IPS-18c (cell line): Measurements from ENCODE around the gene FRMPD4.
"Not testable (repeated sequence)": the region's sequence is repeated elsewhere in the genome, so short reads cannot be mapped to it uniquely, and the experiment has no call there.

Source experiments
- H3K4me3 ChIP-seq: 2 replicates; pipeline ENCODE4 v1.7.0; 2013; ENCODE audit warnings: low read depth, mild to moderate bottlenecking, low read length, moderate library complexity; ENCODE audit not compliant: insufficient read depth
- H3K9me3 ChIP-seq: one replicate; pipeline ENCODE4 v1.6.1; 2013; ENCODE audit warnings: mild to moderate bottlenecking, low read length, moderate library complexity; ENCODE audit not compliant: control insufficient read depth, insufficient read depth

Gene FRMPD4

GRCh38 chrX:12494400-12495138, 356.3 kb downstream of the FRMPD4 start:
- peaks cover 4% of the 10 kb centered on the region for H3K9me3 ChIP-seq
- H3K4me3 ChIP-seq = no peak overlapping the region

GRCh38 chrX:12496343-12496742, 358.1 kb downstream of the FRMPD4 start:
- Histone ChIP-seq H3K9me3 (peaks cover 4% of the 10 kb centered on the region), H3K4me3 (no peak overlapping the region)

DNA sequence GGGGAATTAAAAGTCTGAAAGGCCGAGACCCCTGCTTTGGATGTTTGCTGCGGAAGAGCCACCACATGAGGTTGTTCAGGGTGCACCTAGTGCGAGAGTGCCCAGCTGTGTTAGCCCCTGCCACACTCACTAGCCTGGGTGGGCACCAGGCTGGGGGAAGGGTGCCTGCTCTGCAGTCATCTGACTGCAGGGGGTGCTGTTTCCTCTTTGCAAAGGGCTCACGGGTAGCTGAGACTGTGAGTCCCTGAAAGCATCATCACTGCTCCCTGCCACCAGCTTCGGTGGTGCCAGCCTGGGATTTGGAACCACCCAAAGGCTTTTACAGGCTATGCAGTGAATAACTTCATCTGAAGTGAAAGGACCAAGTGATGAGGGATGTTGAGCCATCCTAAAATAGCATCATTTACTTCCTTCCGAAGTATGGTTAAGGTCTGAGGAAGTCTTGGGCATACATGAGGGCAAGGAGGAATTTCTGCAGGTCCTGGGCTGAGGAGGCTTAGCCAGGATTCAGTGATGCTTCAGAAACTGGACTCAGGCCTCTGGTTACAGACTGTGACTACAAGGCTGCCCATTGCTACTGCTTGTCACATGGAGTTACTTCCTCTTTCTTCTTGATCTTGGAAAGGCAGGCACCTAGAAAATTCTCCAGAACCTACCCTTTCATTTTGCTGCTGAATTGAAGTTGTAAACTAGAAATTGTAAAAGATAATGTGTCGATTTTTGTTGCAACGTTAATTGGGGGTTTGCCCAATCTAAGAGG, 359.7 kb downstream of the FRMPD4 start:
- peaks cover 7% of the 10 kb centered on the region for H3K9me3 ChIP-seq
- H3K4me3 ChIP-seq = no peak overlapping the region

DNA sequence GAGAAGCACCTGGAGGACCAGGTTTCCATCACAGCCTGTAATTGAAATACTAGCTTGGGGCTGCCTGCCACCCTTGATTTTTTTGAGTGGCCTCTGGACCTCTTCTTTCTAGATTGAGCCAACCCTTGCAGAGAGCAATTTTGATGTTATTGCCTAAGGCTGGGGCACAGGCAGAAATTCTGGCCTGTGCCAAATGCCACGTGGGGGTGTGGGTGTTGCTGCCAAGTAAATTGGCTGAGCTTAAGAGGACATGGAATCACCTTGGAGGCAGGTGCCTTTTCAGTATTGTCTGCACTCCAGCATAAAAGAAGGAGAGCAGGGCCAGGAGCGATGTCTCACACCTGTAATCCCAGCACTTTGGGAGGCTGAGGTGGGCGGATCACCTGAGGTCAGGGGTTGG, 366.9 kb downstream of the FRMPD4 start:
- Histone ChIP-seq H3K9me3 (peaks cover 7% of the 10 kb centered on the region), H3K4me3 (no peak overlapping the region)

DNA sequence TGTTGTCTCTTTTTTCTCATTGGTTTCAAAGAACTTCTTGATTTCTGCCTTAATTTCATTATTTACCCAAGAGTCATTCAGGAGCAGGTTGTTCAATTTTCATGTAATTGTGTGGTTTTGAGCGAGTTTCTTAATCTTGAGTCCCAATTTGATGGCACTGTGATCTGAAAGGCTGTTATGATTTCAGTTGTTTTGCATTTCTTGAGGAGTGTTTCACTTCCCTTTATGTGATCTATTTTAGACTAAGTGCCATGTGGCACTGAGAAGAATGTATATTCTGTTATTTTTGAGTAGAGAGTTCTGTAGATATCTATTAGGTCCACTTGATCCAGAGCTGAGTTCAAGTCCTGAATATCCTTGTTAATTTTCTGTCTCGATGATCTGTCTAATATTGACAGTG, 377.1 kb downstream of the FRMPD4 start:
- H3K4me3 ChIP-seq, H3K9me3 ChIP-seq: not testable (repeated sequence)

- Histone ChIP-seq H3K9me3 (no peaks in the 10 kb centered on the region), H3K4me3 (no peak overlapping the region)
Measured at GRCh38 chrX:12526306-12526705, 388.0 kb downstream of the FRMPD4 start.

- H3K4me3 ChIP-seq, H3K9me3 ChIP-seq: not testable (repeated sequence)
Measured at GRCh38 chrX:12538096-12538495, 399.8 kb downstream of the FRMPD4 start.

DNA sequence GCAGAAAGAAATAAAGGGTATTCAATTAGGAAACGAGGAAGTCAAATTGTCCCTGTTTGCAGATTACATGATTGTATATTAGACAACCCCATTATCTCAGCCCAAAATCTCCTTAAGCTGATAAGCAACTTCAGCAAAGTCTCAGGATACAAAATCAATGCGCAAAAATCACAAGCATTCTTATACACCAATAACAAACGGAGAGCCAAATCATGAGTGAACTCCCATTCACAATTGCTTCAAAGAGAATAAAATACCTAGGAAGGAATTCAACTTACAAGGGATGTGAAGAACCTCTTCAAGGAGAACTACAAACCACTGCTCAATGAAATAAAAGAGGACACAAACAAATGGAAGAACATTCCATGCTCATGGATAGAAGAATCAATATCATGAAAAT, 404.0 kb downstream of the FRMPD4 start:
- not testable (repeated sequence) for H3K9me3 ChIP-seq, H3K4me3 ChIP-seq

- no peaks in the 10 kb centered on the region for H3K9me3 ChIP-seq
Measured at GRCh38 chrX:12548341-12548740, 410.1 kb downstream of the FRMPD4 start.

DNA sequence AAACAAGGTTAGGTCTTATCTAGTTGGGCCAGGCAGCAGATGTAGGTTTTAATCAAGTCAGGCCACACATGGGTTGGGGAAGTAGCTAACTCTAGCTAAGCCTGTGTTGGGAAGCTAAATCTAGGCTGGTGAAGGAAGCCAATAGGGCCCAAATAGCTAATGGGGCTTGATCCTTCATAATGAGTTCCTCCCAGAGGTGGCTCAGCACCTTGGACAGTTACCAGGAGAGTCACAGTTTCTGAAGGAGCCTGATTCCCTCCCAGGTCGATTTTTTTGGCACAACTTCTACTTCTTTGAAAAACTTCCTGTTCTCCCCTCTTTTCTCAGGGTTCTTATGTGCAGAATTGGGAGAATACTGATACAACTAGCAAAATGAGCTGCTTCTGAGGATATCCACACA, 410.5 kb downstream of the FRMPD4 start:
- Histone ChIP-seq H3K9me3 (no peaks in the 10 kb centered on the region), H3K4me3 (no peak overlapping the region)

More at GRCh38 chrX:12548341-12548740, 410.1 kb downstream of the FRMPD4 start:
- no peak overlapping the region for H3K4me3 ChIP-seq

GRCh38 chrX:12554206-12554605, 415.9 kb downstream of the FRMPD4 start:
- H3K4me3 ChIP-seq = no peak overlapping the region
- no peaks in the 10 kb centered on the region for H3K9me3 ChIP-seq

- Histone ChIP-seq H3K4me3 (no peak overlapping the region), H3K9me3 (no peaks in the 10 kb centered on the region)
Measured at GRCh38 chrX:12563121-12563520, 424.8 kb downstream of the FRMPD4 start.

DNA sequence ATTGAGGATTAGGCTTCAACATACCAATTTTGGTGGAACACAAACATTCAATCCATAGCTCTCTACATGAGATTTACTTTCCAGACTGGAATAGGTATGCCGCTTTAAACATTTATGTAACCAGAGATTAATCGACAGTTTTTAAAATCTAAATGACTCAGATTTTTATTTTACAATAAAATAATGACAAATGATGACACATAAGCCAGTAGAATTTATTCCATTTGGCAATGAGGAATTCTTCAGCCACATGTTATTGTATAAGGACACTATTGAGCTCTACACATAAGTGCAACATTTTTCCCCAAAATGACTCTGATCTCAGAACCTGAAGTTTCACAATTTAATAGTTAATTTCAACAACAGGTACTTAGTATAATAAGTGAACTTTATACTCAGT, 425.9 kb downstream of the FRMPD4 start:
- H3K4me3 ChIP-seq = no peak overlapping the region
- no peaks in the 10 kb centered on the region for H3K9me3 ChIP-seq

GRCh38 chrX:12567857-12568256, 429.6 kb downstream of the FRMPD4 start:
- Histone ChIP-seq H3K4me3 (no peak overlapping the region), H3K9me3 (no peaks in the 10 kb centered on the region)

DNA sequence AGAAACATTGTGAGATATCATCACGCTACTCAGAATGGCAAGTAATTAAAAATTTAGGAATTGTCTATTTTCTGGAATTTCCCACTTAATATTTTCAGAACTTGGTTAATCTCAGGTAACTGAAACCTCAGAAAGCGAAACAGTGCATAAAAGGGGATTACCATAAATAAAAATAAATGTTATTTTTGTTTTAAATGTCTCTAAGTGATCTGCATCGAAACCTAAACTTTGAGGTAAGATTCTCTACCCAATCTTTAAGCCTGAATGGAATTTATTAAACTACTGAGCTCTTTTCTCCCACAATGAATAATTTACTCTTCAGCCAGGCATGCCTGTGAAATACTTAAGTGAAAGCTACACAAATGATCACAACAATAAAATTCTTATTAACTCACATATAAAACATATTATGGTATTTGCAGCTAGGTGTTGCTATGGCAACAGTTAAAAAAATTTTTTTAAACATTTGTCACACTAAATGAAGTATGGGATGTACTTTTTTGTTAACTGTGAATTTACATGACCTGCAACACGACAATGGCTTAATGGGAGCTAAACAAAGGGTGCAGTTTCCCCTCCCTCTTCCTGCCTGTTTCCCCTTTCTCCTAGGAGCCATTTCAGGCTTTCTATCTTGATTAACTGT, 432.7 kb downstream of the FRMPD4 start:
- Histone ChIP-seq H3K4me3 (no peak overlapping the region), H3K9me3 (peaks cover 5% of the 10 kb centered on the region)

GRCh38 chrX:12579311-12579710, 441.0 kb downstream of the FRMPD4 start:
- Histone ChIP-seq H3K4me3 (no peak overlapping the region), H3K9me3 (peaks cover 10% of the 10 kb centered on the region)

DNA sequence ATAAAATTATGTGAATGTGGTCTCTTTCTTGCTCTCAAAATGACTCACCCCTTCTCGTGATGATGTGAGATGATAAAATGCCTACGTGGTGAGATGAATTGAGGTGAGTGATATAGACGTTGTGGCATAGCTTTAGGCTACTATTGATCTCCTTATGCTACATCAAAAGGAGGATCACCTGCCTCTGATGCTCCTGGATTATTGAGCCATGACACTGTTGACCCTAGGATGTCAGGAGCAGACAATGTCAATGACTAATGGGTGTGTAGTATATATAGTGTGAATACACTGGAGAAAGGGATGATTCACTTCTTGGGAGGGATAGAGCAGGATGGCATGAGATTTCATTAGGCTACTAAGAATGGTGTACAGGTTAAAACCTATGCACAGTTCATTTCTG, 442.3 kb downstream of the FRMPD4 start:
- H3K9me3 ChIP-seq = peaks cover 7% of the 10 kb centered on the region
- no peak overlapping the region for H3K4me3 ChIP-seq

DNA sequence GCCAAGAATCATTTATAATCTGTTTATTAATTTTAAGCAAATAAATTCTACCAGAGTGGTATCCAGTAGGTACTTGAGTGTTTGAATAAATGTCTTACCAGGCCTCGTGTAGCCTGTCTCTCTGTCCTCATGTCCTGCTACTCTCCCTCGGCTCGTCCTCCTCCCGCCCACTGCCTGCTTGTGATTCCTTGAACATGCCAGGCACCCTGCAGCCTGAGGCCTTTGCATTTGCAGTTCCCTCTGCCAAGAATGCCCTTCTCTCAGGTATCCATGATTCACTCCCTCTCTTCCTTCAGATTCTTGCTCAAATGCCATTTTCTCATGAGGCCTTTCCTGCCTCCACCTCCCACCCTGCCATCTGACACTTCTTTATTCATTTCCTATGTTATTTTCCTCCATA, 443.3 kb downstream of the FRMPD4 start:
- no peak overlapping the region for H3K4me3 ChIP-seq
- peaks cover 3% of the 10 kb centered on the region for H3K9me3 ChIP-seq
